ENCODE results near the gene ATAD3C. TPM values are rescaled to one million over a fixed set of nuclear protein-coding genes. Genes with fewer than 3 reads are reported as not detected.
A peak's percentile ranks its signal among the peaks of the same experiment; 100 is the strongest.
"Not testable (repeated sequence)": the region's sequence is repeated elsewhere in the genome, so short reads cannot be mapped to it uniquely, and the experiment has no call there.

Gene ATAD3C
- total RNA-seq, 4 donors from 2014 or later = 0.32 to 2.4 (median 0.58) TPM

DNA sequence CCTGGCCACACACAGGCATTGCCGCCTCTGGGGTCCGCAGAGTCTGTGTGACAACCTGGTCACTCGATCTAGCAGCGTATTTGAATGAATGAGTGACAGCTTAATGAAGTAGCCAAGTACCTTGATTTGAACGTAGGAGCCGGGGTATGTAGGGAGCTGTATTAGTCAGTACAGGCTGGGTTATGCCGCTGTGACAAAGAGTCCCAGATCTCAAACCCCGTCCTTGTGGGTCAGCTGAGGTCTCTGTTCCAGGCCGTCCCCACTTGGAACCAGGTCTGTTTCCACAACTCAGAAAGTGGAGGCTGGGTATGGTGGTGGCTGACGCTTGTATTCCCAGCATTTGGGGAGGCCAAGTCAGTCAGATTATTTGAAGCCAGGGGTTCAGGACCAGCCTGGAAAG lies 42.1 kb downstream of the ATAD3C start:
- no peaks in the 10 kb centered on the region for H3K9me3 ChIP-seq
- no peak overlapping the region for H3K4me3 ChIP-seq
- no peaks in the 10 kb centered on the region for H3K4me1 ChIP-seq
- DNase-seq (ENCODE audit: extremely low spot score) = no peak
- intact Hi-C loops (cut with DNase I) = no loop called here
- TF ChIP-seq, protein P1, sequence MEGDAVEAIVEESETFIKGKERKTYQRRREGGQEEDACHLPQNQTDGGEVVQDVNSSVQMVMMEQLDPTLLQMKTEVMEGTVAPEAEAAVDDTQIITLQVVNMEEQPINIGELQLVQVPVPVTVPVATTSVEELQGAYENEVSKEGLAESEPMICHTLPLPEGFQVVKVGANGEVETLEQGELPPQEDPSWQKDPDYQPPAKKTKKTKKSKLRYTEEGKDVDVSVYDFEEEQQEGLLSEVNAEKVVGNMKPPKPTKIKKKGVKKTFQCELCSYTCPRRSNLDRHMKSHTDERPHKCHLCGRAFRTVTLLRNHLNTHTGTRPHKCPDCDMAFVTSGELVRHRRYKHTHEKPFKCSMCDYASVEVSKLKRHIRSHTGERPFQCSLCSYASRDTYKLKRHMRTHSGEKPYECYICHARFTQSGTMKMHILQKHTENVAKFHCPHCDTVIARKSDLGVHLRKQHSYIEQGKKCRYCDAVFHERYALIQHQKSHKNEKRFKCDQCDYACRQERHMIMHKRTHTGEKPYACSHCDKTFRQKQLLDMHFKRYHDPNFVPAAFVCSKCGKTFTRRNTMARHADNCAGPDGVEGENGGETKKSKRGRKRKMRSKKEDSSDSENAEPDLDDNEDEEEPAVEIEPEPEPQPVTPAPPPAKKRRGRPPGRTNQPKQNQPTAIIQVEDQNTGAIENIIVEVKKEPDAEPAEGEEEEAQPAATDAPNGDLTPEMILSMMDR (IDR thresholded peaks at IDR 0.05) = no peak
- TF ChIP-seq POLR2AphosphoS5 (IDR thresholded peaks at IDR 0.05) (no peak), EP300 (IDR thresholded peaks at IDR 0.05) (no peak), POLR2A (IDR thresholded peaks at IDR 0.05; ENCODE audit: low read depth) (no peak)
- no peaks in the 10 kb centered on the region for H3K27me3 ChIP-seq
- H3K36me3 ChIP-seq = peaks cover 49 to 97% (median 91%) of the 10 kb centered on the region in 4 donors
- H3K27ac ChIP-seq (replicated peaks in 1 of 4) = no peak overlapping the region
- WGBS = 100% methylated on average over 7 of the region's 10 CpGs

DNA sequence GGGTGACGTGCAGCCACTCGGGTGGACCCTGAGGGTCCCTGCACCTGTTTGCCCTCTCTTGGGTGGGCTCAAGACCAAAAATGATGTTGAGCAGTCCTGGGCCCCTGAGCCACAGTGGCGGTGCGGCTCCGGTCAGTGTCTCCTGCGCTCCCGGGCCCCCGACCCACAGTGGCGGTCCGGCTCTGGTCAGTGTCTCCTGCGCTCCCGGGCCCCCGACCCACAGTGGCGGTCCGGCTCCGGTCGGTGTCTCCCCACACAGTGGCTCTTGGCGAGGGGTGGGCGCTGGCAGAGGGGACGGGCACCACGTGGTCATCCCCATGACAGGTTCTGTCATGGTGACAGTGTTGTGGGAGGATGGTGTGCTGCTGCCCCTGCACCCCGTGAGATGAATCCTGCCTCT lies 44.8 kb downstream of the ATAD3C start:
- DNase-seq (ENCODE audit: extremely low spot score); H3K4me1 ChIP-seq; intact Hi-C loops (cut with DNase I); H3K27me3 ChIP-seq; H3K9me3 ChIP-seq; H3K27ac ChIP-seq (replicated peaks in 1 of 4); H3K4me3 ChIP-seq: not testable (repeated sequence)
- peaks cover 33 to 70% (median 65%) of the 10 kb centered on the region in 4 donors for H3K36me3 ChIP-seq
- 92% methylated on average over 15 of the region's 22 CpGs for WGBS

DNA sequence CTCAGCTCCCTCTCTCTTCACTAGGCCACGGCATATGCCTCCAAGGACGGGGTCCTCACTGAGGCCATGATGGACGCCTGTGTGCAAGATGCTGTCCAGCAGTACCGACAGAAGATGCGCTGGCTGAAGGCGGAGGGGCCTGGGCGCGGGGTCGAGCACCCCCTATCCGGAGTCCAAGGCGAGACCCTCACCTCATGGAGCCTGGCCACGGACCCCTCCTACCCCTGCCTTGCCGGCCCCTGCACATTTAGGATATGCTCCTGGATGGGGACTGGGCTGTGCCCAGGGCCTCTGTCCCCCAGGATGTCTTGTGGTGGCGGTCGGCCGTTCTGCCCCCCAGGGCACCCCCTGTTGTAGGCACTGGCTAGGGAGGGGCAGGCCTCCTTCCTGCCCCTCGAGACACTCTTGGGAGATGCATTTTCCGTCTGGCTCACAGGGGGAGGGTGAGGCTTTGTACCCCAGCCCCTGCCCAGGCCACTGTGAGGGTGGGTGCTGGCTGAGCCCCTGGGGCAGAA lies 46.0 kb downstream of the ATAD3C start:
- H3K27ac ChIP-seq (replicated peaks in 1 of 4); DNase-seq (ENCODE audit: extremely low spot score); H3K4me1 ChIP-seq; H3K4me3 ChIP-seq; intact Hi-C loops (cut with DNase I); H3K9me3 ChIP-seq; H3K27me3 ChIP-seq: not testable (repeated sequence)
- peaks cover 21 to 57% (median 53%) of the 10 kb centered on the region in 4 donors for H3K36me3 ChIP-seq
- 82% methylated on average over 9 of the region's 18 CpGs for WGBS

DNA sequence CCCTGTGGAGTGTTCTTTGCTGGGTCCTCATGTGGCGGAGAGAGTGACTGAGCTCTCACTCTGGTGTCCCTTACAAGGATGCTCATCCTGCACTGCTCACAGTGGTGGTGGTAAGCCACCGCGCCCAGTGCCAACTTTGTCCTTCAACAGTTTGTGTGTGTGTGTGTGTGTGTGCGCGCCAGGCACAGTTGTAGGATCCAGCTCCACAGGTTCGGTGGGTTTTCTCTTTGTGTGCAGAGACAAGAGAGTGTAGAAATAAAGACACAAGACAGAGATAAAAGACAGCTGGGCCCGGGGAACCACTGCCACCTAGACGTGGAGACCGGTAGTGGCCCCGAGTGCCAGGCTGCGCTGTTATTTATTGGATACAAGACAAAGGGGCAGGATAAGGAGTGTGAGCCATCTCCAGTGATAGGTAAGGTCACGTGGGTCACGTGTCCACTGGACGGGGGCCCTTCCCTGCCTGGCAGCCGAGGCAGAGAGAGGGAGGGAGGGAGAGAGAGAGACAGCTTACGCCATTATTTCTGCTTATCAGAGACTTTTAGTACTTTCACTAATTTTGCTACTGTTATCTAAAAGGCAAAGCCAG lies 55.4 kb downstream of the ATAD3C start:
- intact Hi-C loops (cut with DNase I) = not testable (repeated sequence)

DNA sequence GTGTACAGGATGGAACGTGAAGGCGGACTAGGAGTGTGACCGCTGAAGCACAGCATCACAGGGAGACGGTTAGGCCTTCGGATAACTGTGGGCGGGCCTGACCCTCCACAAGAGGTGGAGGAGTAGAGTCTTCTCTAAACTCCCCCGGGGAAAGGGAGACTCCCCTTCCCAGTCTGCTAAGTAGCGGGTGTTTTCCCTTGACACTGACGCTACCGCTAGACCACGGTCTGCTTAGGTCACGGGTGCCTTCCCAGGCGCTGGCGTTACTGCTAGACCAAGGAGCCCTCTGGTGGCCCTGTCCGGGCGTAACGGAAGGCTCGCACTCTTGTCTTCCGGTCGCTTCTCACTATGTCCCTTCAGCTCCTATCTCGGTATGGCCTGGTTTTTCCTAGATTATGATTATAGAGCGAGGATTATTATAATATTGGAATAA lies 55.9 kb downstream of the ATAD3C start:
- intact Hi-C loops (cut with DNase I); H3K36me3 ChIP-seq; DNase-seq (ENCODE audit: extremely low spot score); H3K27me3 ChIP-seq; H3K9me3 ChIP-seq: not testable (repeated sequence)
- H3K4me1 ChIP-seq = peaks cover 6 to 20% (median 14%) of the 10 kb centered on the region in 4 donors
- TF ChIP-seq, protein P1 (IDR thresholded peaks at IDR 0.05) = peak; percentile 19 to 62 (median 42)
- peak in 1 of 2 donors; percentile 21 for TF ChIP-seq POLR2AphosphoS5 (IDR thresholded peaks at IDR 0.05)
- WGBS = 9% methylated on average over 8 of the region's 22 CpGs
- H3K4me3 ChIP-seq = peak overlapping the region in 3 of 4 donors; percentile 18 to 37 (median 23)
- H3K27ac ChIP-seq (replicated peaks in 1 of 4) = peak overlapping the region; percentile 78 to 83 (median 80)

More for the DNA sequence above, 55.4 kb downstream of the ATAD3C start:
- Histone ChIP-seq H3K4me3 (peak overlapping the region in 3 of 4 donors; percentile 18 to 37 (median 23)), H3K4me1 (peaks cover 6 to 18% (median 13%) of the 10 kb centered on the region in 4 donors), H3K27ac (replicated peaks in 1 of 4) (peak overlapping the region; percentile 78 to 83 (median 80))
- H3K9me3 ChIP-seq, H3K27me3 ChIP-seq, H3K36me3 ChIP-seq: not testable (repeated sequence)
- DNase-seq (ENCODE audit: extremely low spot score) = peak; percentile 94
- peak in 1 of 2 donors; percentile 46 for TF ChIP-seq POLR2AphosphoS5 (IDR thresholded peaks at IDR 0.05)
- TF ChIP-seq, protein P1 (IDR thresholded peaks at IDR 0.05) = peak; percentile 41 to 76 (median 68)
- WGBS = 45% methylated on average over 12 of the region's 16 CpGs

DNA sequence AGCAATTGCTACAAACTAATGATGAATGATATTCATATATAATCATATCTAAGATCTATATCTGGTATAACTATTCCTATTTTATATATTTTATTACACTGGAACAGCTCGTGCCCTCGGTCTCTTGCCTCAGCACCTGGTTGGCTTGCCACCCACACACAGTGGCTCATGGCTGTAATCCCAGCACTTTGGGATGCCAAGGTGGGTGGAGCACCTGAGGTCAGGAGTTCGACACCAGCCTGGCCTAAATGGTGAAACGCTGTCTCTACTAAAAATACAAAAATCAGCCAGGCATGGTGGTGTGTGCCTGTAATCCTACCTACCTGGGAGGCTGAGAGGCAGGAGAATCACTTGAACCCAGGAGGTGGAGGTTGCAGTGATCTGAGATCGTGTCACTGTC lies 56.3 kb downstream of the ATAD3C start:
- intact Hi-C loops (cut with DNase I); H3K27me3 ChIP-seq; DNase-seq (ENCODE audit: extremely low spot score); H3K4me3 ChIP-seq; H3K36me3 ChIP-seq; H3K9me3 ChIP-seq: not testable (repeated sequence)
- 82% methylated on average over 5 of the region's 5 CpGs for WGBS
- H3K4me1 ChIP-seq = peaks cover 7 to 24% (median 18%) of the 10 kb centered on the region in 4 donors
- H3K27ac ChIP-seq (replicated peaks in 1 of 4) = peak overlapping the region; percentile 78 to 83 (median 80)
